Activated naive CD8-positive, alpha-beta T cell treated with anti-CD3 and anti-CD28 coated beads, Interleukin-2, amount 50 U/mL, for 24 hours (primary cell): ENCODE data around the gene HBA2.
"Not testable (repeated sequence)": the region's sequence is repeated elsewhere in the genome, so short reads cannot be mapped to it uniquely, and the experiment has no call there.

Experiments
- ATAC-seq: fragments of 150-1000 bp; cut with Tn5 transposase; one replicate; pipeline ENCODE4 v1.10.0; 2021
- DNase-seq: peaks from one replicate; pipeline ENCODE4 v3.0.0; 2021
- H3K27ac Mint-ChIP-seq: one replicate; pipeline ENCODE4 v1.8.0; 2021; ENCODE audit warnings: mild to moderate bottlenecking, mixed read lengths
- H3K27me3 Mint-ChIP-seq: one replicate; pipeline ENCODE4 v1.8.0; 2021; ENCODE audit warnings: mixed read lengths
- H3K36me3 Mint-ChIP-seq: one replicate; pipeline ENCODE4 v1.8.0; 2021; ENCODE audit warnings: low read depth, mixed read lengths
- H3K4me1 Mint-ChIP-seq: one replicate; pipeline ENCODE4 v1.8.0; 2021; ENCODE audit warnings: mixed read lengths
- H3K4me3 Mint-ChIP-seq: one replicate; pipeline ENCODE4 v1.8.0; 2021; ENCODE audit warnings: mild to moderate bottlenecking, moderate library complexity, mixed read lengths
- H3K9me3 Mint-ChIP-seq: one replicate; pipeline ENCODE4 v1.8.0; 2021; ENCODE audit warnings: mixed read lengths

HBA2 gene

GRCh38 chr16:176006-176405 lies 3.3 kb downstream of the HBA2 start:
- H3K4me1 Mint-ChIP-seq, result peaks cover 18% of the 10 kb centered on the region
- not testable (repeated sequence) for H3K4me3 Mint-ChIP-seq, H3K27ac Mint-ChIP-seq, DNase-seq, H3K36me3 Mint-ChIP-seq, H3K9me3 Mint-ChIP-seq
- peak; percentile 9 for ATAC-seq
- peaks cover 55% of the 10 kb centered on the region for H3K27me3 Mint-ChIP-seq

GRCh38 chr16:176477-177382 lies 4.1 kb downstream of the HBA2 start, which contains the start of gene HBA1:
TSS of gene HBA1 (plus strand) at chr16:176680. CDS start at chr16:176717, 37 bp downstream.
- not testable (repeated sequence) for H3K4me3 Mint-ChIP-seq, H3K27ac Mint-ChIP-seq, H3K36me3 Mint-ChIP-seq, DNase-seq, H3K9me3 Mint-ChIP-seq
- ATAC-seq, result peak; percentile 9
- H3K4me1 Mint-ChIP-seq, result peaks cover 17% of the 10 kb centered on the region
- H3K27me3 Mint-ChIP-seq, result peaks cover 51% of the 10 kb centered on the region

- Mint-ChIP-seq H3K4me3 (peak overlapping the region; percentile 2), H3K4me1 (peaks cover 16% of the 10 kb centered on the region)
Measured at GRCh38 chr16:177394-177822, 4.7 kb downstream of the HBA2 start.

GRCh38 chr16:177981-178667 lies 5.4 kb downstream of the HBA2 start:
- Mint-ChIP-seq H3K27me3 (peaks cover 49% of the 10 kb centered on the region), H3K4me3 (peak overlapping the region; percentile 2), H3K36me3 (no peaks in the 10 kb centered on the region), H3K27ac (no peak overlapping the region), H3K9me3 (no peaks in the 10 kb centered on the region), H3K4me1 (peaks cover 16% of the 10 kb centered on the region)
- DNase-seq (no peak), ATAC-seq (no peak)

More at GRCh38 chr16:177394-177822, 4.7 kb downstream of the HBA2 start:
- peaks cover 49% of the 10 kb centered on the region for H3K27me3 Mint-ChIP-seq
- no peak for DNase-seq
- ATAC-seq, result no peak
- H3K9me3 Mint-ChIP-seq, result no peaks in the 10 kb centered on the region
- H3K27ac Mint-ChIP-seq, result no peak overlapping the region
- H3K36me3 Mint-ChIP-seq, result no peaks in the 10 kb centered on the region

- ATAC-seq (no peak), DNase-seq (no peak)
- Mint-ChIP-seq H3K27me3 (peaks cover 46% of the 10 kb centered on the region), H3K36me3 (no peaks in the 10 kb centered on the region), H3K4me1 (peaks cover 12% of the 10 kb centered on the region), H3K9me3 (no peaks in the 10 kb centered on the region), H3K27ac (no peak overlapping the region), H3K4me3 (no peak overlapping the region)
Measured at GRCh38 chr16:178668-179015, 6.0 kb downstream of the HBA2 start.

GRCh38 chr16:179211-180092 lies 6.8 kb downstream of the HBA2 start:
- no peak for DNase-seq
- H3K4me1 Mint-ChIP-seq, result peaks cover 12% of the 10 kb centered on the region
- H3K4me3 Mint-ChIP-seq, result no peak overlapping the region

GRCh38 chr16:180101-180675 lies 7.5 kb downstream of the HBA2 start, which contains the start of gene HBQ1:
TSS of gene HBQ1 (plus strand) at chr16:180459. CDS start at chr16:180487, 28 bp downstream.
- Mint-ChIP-seq H3K9me3 (no peaks in the 10 kb centered on the region), H3K27me3 (peaks cover 35% of the 10 kb centered on the region), H3K36me3 (no peaks in the 10 kb centered on the region), H3K4me1 (peaks cover 10% of the 10 kb centered on the region), H3K4me3 (no peak within 1 kb of the TSS), H3K27ac (no peak within 1 kb of the TSS)
- peak; percentile 34 for ATAC-seq
- peak; percentile 74 for DNase-seq

More at GRCh38 chr16:179211-180092, 6.8 kb downstream of the HBA2 start:
- no peaks in the 10 kb centered on the region for H3K36me3 Mint-ChIP-seq
- peaks cover 42% of the 10 kb centered on the region for H3K27me3 Mint-ChIP-seq
- no peaks in the 10 kb centered on the region for H3K9me3 Mint-ChIP-seq
- ATAC-seq, result no peak
- no peak overlapping the region for H3K27ac Mint-ChIP-seq

- Mint-ChIP-seq H3K36me3 (peaks cover 3% of the 10 kb centered on the region), H3K4me3 (no peak overlapping the region), H3K27ac (no peak overlapping the region), H3K27me3 (peaks cover 30% of the 10 kb centered on the region), H3K4me1 (peaks cover 10% of the 10 kb centered on the region), H3K9me3 (no peaks in the 10 kb centered on the region)
- peak; percentile 90 for DNase-seq
- ATAC-seq, result peak; percentile 74
Measured at GRCh38 chr16:180681-181564, 8.2 kb downstream of the HBA2 start.

GRCh38 chr16:181565-182021 lies 8.9 kb downstream of the HBA2 start:
- H3K36me3 Mint-ChIP-seq, result peaks cover 3% of the 10 kb centered on the region
- H3K27me3 Mint-ChIP-seq, result peaks cover 28% of the 10 kb centered on the region

GRCh38 chr16:183005-183404 lies 10.3 kb downstream of the HBA2 start:
- no peak for DNase-seq
- no peak for ATAC-seq
- peaks cover 8% of the 10 kb centered on the region for H3K36me3 Mint-ChIP-seq
- peak overlapping the region; percentile 49 for H3K27ac Mint-ChIP-seq
- H3K4me1 Mint-ChIP-seq, result peaks cover 2% of the 10 kb centered on the region
- peaks cover 18% of the 10 kb centered on the region for H3K27me3 Mint-ChIP-seq
- H3K4me3 Mint-ChIP-seq, result no peak overlapping the region
- H3K9me3 Mint-ChIP-seq, result no peaks in the 10 kb centered on the region

More at GRCh38 chr16:181565-182021, 8.9 kb downstream of the HBA2 start:
- H3K4me3 Mint-ChIP-seq, result no peak overlapping the region
- H3K27ac Mint-ChIP-seq, result no peak overlapping the region
- ATAC-seq (no peak), DNase-seq (no peak)
- peaks cover 10% of the 10 kb centered on the region for H3K4me1 Mint-ChIP-seq
- no peaks in the 10 kb centered on the region for H3K9me3 Mint-ChIP-seq

GRCh38 chr16:185213-185612 lies 12.5 kb downstream of the HBA2 start:
- no peaks in the 10 kb centered on the region for H3K4me1 Mint-ChIP-seq
- no peak overlapping the region for H3K27ac Mint-ChIP-seq
- ATAC-seq (no peak), DNase-seq (no peak)
- H3K9me3 Mint-ChIP-seq, result no peaks in the 10 kb centered on the region
- H3K36me3 Mint-ChIP-seq, result peaks cover 25% of the 10 kb centered on the region
- H3K4me3 Mint-ChIP-seq, result no peak overlapping the region
- no peaks in the 10 kb centered on the region for H3K27me3 Mint-ChIP-seq

- H3K9me3 Mint-ChIP-seq, result no peaks in the 10 kb centered on the region
- H3K36me3 Mint-ChIP-seq, result peaks cover 28% of the 10 kb centered on the region
- no peak for ATAC-seq
- no peaks in the 10 kb centered on the region for H3K27me3 Mint-ChIP-seq
- H3K4me3 Mint-ChIP-seq, result no peak overlapping the region
- no peaks in the 10 kb centered on the region for H3K4me1 Mint-ChIP-seq
- no peak for DNase-seq
- H3K27ac Mint-ChIP-seq, result no peak overlapping the region
Measured at GRCh38 chr16:185691-186090, 13.0 kb downstream of the HBA2 start.

- Mint-ChIP-seq H3K4me3 (no peak overlapping the region), H3K9me3 (no peaks in the 10 kb centered on the region), H3K27me3 (no peaks in the 10 kb centered on the region), H3K4me1 (no peaks in the 10 kb centered on the region), H3K27ac (no peak overlapping the region), H3K36me3 (peaks cover 38% of the 10 kb centered on the region)
- no peak for ATAC-seq
- no peak for DNase-seq
Measured at GRCh38 chr16:187330-187729, 14.7 kb downstream of the HBA2 start.
